GM12872 (cell line): ENCODE data around the gene USP3.

Experiments used
- TF ChIP-seq, protein P1 (sequence below): IDR thresholded peaks from 3 replicates; pipeline ENCODE4 v1.5.1; 2011; ENCODE audit warnings: low read depth, mild to moderate bottlenecking, low read length, moderate library complexity; ENCODE audit not compliant: insufficient read depth

USP3 gene

GRCh38 chr15:63599401-63600000 is 95.1 kb downstream of the USP3 start:
- TF ChIP-seq, protein P1, sequence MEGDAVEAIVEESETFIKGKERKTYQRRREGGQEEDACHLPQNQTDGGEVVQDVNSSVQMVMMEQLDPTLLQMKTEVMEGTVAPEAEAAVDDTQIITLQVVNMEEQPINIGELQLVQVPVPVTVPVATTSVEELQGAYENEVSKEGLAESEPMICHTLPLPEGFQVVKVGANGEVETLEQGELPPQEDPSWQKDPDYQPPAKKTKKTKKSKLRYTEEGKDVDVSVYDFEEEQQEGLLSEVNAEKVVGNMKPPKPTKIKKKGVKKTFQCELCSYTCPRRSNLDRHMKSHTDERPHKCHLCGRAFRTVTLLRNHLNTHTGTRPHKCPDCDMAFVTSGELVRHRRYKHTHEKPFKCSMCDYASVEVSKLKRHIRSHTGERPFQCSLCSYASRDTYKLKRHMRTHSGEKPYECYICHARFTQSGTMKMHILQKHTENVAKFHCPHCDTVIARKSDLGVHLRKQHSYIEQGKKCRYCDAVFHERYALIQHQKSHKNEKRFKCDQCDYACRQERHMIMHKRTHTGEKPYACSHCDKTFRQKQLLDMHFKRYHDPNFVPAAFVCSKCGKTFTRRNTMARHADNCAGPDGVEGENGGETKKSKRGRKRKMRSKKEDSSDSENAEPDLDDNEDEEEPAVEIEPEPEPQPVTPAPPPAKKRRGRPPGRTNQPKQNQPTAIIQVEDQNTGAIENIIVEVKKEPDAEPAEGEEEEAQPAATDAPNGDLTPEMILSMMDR: peak; percentile 59

DNA sequence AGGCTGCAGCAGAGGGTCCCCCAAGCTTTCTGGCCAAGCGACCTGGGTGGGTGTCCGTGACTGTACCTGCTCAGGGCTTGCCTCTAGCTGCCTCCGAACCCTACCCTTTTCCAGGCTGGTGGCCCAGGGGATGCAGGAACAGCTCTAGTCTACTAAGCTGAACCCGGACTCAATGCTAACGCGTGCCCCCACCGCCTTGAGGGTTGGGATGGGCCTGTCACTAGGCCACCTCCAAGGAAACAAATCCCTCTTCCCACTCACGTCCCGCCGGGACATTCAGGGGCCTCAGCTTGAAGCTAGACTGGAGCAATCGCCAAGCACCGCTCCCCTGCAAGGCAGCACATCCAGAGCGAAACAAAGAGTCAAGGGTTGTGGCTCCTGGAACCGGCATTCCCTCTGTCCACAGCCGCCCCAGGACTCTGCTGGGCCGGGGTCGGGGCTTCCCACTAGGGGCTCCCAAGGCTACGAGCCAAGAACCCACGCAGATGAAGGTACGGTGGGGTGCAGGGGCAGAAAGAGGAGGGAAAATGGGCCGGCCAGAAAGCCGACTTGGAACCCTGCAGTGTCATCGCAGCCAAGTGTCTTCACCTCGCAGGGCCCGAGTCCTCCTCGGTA is 95.7 kb downstream of the USP3 start:
- TF ChIP-seq, protein P1: no peak

DNA sequence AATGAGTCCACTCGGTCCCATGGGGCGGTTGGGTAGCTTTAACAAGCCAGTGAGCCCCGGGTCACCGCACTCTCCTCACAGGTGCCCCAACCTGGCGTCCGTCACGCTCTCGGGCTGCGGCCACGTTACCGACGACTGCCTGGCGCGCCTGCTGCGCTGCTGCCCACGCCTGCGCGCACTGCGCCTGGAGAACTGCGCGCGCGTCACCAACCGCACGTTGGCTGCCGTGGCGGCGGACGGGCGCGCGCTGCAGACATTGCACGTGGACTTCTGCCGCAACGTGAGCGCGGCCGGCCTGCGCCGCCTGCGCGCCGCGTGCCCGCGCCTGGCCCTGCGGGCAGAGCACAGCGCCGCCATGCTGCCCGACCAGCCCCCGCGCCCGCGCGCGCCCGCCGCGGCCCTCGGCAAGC is 96.2 kb downstream of the USP3 start:
- TF ChIP-seq, protein P1: no peak; the same call in 2 of the 3 replicates

DNA sequence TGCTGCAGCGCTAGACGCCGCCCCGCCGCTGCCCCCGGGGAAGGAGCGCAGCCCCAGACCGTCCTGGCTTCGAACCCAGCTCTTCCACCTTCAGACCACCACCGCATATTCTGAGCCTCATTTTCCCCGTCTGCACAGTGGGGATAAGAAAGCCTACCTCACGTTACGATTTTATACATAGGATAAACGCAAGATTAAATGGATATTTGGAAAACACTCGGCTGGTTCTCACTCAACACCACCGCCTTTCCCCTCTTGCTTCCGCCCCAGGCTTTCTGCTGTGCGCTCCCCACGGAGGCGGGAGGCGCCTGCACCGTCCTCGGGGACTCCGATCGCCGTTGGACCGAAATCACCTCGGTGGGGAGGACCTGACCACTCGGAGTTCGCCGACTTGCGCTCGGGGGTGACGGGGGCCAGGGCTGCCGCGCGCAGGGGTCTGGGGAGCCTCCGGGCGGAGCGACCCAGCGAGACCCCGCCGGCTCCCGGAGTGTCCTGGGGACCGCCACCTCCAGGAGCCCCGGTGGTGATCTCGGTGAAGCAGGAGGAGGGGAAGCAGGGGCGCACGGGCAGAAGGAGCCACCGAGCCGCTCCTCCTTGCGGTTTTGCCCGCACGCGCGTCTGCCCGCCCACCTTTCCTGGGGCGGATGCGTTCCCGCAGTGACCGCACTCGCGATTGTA is 96.8 kb downstream of the USP3 start:
- TF ChIP-seq, protein P1: no peak

DNA sequence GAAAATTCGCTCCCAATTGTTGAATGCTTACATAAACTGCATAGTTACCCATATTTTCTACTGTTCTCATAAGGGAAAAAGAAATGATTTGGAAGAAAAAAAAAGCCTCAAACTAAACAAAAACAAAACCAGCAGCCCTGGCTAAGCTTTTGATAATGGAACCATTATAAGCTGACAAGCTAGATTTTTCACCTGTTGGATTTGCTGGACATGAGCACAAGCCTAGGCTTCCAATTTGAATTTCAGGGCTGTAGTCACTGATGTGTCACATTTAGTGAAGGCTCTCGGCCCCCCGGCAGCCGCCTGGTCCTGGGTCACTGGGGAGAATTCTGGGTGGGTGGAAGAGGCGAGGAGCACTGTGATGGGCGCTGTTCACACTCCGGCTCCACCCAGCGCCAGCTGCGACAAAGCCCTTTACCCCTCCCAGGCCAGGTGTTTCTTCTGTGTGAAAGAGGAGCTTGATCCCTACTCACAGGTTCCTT is 97.4 kb downstream of the USP3 start:
- TF ChIP-seq, protein P1: no peak

DNA sequence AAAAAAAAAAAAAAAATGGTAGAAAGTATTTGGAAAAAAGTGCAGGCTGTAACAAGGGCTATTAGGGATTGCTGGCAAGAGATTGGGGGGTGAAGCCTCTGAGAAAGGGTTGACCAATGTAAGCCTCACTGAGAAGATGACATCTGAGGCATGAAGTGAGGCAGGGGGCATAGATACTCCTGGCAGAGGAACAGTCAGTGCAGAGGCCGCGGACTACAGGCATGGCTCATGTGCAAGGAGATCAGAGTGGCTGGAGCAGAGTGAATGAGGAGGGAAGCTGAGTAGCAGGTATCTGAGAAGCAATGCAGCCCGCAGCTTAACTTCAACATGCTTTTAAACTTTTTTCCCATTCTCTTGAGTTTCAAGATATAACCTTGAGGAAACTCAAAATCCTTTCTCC is 98.2 kb downstream of the USP3 start:
- TF ChIP-seq, protein P1: no peak

GRCh38 chr15:63603516-63603915 is 99.1 kb downstream of the USP3 start:
- TF ChIP-seq, protein P1: no peak
